GM12872 (cell line): ENCODE data around the gene TLK1.

Experiments used
- CTCF ChIP-seq: IDR thresholded peaks from 3 replicates; pipeline ENCODE4 v1.5.1; 2011; ENCODE audit warnings: low read depth, mild to moderate bottlenecking, low read length, moderate library complexity; ENCODE audit not compliant: insufficient read depth

The TLK1 gene

GRCh38 chr2:171180229-171180930 is 19.7 kb upstream of the TLK1 start:
- TF ChIP-seq CTCF: no peak

- TF ChIP-seq CTCF: no peak
These were observed 18.3 kb upstream of the TLK1 start for GRCh38 chr2:171178993-171179392.

GRCh38 chr2:171176516-171176915 is 15.8 kb upstream of the TLK1 start:
- no peak for TF ChIP-seq CTCF

DNA sequence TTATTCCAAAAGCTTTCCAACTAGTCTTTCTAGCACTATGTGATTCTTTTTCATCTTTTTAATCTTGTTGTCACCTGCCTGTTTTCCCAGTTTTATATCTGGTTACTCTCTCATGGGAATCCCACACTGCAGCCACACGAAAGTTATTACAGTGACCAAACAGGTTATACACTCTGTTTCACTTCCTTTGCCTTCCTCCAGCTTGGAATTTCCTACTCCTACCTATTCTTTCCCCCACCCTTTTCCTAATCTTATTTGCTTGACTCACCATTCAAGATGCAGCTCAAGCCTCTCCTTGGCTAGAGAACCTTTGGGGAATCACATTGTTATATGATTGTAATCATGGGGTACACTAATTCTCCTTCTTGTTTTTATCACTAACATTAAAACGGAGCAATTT is 13.4 kb upstream of the TLK1 start:
- no peak for TF ChIP-seq CTCF

DNA sequence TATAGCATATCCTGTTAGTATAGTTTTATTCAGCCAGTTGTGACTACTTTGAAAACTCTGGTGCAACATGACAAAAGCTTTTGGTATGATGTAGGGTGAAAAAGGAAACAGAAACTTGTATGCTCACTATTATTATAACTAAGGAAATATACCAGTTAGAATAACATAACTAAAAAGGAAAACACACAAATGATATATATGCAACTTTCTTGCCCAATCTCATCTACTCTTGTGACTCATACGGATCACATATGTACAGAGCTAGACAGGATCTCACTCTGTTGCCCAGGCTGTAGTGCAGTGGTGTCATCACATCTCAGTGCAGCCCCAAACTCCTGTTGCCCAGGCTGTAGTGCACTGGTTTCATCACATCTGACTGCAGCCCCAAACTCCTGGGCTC is 12.4 kb upstream of the TLK1 start:
- TF ChIP-seq CTCF: no peak

DNA sequence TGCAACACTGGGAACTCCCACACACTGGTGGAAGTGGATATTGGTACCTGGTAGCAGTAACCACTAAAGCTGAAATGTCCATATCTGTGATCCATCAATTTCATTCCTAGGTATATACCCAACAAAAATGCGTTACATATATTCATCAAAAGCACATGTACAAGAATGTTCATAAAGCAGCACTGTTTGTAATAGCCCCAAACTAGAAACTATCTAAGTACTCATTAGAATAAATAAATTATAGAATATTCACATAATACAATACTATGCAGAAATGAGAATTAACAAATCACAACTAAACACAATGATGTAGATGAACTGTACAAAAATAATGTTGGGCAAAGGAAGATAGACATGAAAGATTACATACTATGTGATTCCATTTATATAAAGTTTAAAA is 11.1 kb upstream of the TLK1 start:
- TF ChIP-seq CTCF: no peak

GRCh38 chr2:171169839-171170238 is 9.1 kb upstream of the TLK1 start:
- no peak for TF ChIP-seq CTCF
